Ureter (tissue), 1 donor: ENCODE data around the gene PBX4. TPM values are rescaled to one million over a fixed set of nuclear protein-coding genes. Genes with fewer than 3 reads are reported as not detected.

Experiments
- DNase-seq: peaks from one replicate; pipeline ENCODE4 v3.0.0-alpha.2; 2020; ENCODE audit warnings: low spot score
- total RNA-seq: library from RNA; stranded (reverse); gene quantifications from one replicate; pipeline ENCODE4 v1.2.4, GENCODE V29; 2023
- donor health status: DM: yes; HTN: yes; CAD: no.

Gene PBX4
- total RNA-seq, 1 donor from 2014 or later = 12.7 TPM

DNA sequence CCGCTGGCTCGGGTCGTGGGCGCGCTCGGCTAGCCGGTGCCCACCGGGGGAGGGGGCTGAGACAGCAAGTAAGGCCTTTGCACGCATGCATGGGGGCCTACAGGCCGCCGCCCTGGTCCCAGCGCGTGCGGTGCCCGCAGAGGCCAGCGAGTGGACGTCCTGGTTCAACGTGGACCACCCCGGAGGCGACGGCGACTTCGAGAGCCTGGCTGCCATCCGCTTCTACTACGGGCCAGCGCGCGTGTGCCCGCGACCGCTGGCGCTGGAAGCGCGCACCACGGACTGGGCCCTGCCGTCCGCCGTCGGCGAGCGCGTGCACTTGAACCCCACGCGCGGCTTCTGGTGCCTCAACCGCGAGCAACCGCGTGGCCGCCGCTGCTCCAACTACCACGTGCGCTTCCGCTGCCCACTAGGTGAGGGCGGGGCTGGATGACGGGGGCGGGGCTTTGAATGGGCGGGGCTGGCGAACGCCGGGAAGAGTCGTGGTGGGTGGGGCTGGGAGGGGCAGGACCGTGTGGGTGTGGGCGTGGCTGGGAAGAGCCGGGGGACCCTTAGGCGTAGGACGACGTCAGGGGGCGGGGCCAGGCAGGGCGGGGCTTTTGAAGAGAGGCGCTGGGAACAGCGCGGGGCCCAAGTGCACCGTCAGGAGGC, 78.3 kb downstream of the PBX4 start:
- DNase-seq = no peak

DNA sequence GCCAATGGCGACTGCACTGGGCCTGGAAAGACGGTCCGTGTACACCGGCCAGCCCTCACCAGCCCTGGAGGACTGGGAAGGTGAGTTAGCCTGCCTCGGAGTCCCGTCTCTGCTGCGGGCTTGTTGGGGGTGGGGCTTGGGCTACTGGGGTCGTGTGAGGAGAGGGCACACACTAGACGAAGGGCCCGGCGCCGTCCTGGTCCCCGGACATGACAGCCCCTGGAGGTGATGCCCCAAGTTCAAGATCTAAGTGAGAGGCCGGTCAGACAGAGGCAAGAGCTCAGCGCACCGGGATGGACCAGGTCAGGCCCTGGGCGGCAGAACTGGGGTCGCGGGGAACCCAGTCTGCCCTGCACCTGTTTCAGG, 78.8 kb downstream of the PBX4 start:
- DNase-seq = no peak

GRCh38 chr19:19538785-19539166, 79.7 kb downstream of the PBX4 start:
- DNase-seq = no peak

DNA sequence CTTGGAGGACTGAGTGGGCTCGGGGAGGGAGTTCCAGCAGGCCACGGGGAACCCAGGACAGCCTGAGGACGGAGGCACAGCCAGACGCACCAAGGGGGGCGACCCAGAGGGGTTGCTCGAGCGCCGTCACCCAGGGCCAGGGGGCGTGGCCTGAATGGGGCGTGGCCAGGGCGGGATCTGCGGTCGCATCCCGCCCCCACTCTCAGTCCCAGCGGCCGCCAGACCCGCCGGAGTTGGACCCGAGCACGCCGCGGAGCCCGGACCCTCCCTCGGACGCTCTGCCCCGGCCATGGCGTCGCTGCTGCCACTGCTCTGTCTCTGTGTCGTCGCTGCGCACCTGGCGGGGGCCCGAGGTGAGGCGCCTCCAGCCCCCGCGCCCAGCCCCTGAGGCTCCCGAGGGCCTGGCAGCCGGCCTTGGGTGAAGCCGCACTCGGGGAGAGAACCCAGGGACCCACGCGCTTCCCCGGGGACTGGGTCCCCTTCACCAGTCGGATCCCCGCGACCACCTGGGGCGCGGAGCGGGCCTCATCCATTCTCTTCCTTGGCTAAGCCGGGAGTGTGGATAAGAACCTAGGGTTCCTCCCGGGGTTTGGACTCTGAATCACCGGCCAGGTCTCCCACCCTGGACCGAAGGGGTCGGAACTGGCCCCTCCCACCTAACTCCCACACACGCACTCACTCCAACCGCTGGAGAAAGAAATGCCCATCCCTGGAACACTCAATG, 80.3 kb downstream of the PBX4 start, which contains the start of gene CILP2:
TSS of gene CILP2 (plus strand) at position 205 of the 724 bp plus-strand sequence. CDS start at position 290, 85 bp downstream.
- DNase-seq = no peak

- no peak for DNase-seq
Measured at GRCh38 chr19:19537075-19538048, 81.1 kb downstream of the PBX4 start.

DNA sequence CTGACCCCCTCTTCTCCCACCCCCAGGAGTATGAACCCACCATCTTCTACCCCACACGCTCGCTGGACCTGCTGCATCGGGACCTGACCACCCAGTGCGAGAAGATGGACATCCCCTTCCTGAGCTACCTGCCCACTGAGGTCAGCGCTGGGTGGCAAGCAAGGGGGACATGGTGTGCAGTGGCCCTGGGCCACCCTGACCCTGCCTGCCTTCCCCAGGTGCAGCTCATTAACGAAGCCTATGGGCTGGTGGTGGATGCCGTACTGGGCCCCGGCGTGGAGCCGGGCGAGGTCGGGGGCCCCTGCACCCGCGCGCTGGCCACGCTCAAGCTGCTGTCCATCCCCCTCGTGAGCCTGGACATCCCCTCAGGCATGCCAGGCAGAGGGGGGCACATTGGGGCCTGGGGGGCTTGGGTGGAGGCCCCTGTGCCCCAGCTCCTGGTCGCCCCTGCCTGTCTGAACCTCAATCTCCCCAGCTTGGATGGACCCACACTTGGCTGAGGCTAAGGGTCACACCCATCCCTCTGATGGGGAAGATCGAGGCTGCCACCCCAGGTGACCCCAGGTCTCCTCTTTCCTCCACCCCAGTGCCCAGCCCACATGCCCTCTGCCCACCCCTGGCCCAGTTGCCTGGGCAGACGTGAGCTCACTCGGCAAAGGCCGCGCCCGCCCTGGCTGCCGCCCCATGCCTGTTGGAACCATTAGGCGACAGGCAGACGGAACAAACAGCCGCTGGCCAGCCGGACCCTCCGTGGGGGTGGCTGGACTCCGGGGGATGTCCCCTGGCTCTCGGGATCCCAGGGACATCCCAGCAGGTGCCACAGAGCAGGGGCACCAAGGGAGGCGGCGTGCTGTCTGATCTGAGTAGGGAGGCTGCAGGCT, 82.9 kb downstream of the PBX4 start:
- no peak for DNase-seq

- DNase-seq = no peak
Measured at GRCh38 chr19:19534556-19535265, 83.8 kb downstream of the PBX4 start.

GRCh38 chr19:19533841-19534240, 84.6 kb downstream of the PBX4 start:
- no peak for DNase-seq

DNA sequence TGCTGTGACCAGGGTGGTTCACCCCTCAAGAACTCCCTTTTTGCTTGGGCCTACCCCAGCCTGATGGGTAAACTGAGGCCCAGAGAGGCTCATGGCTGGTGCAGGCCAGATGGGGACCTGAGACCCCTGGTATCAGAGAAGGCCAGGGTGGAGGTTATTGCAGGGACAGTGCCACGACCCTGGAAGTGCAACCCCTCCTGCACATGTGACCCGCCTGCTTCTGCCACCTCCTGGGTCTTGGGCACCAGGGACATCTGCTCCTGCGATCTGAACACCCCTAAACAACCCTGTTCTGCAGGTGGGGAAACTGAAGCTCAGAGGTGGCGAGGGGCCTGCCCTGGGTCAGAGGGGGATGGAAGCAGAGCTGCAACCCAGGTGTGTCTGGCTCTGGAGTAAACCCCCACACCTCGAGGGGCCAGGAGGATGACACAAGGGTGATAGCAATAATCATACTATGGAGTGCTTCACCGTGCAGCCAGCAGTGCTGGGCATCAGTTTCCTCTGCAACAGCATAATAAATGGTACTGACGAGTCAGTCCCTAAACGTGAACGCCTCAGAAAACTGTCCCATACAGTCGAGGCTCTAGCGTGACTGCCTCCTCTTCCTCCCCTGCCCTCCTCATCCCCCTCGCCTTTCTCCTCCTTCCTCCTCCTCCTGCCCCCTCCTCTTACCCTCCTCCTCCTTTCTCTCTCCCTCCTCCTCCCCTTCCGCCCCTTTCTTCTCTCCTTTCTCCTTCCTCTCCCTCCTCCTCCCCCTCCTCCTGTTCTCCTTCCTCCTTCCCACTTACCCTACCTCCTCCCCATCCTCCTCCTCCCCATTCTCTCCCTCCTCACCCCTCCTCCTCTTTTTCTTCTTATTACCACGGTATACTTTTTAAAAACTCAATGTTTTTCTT, 85.4 kb downstream of the PBX4 start:
- DNase-seq = no peak

- peak; percentile 86 for DNase-seq
Measured at GRCh38 chr19:19531951-19532805, 86.3 kb downstream of the PBX4 start.

- DNase-seq = no peak
Measured at GRCh38 chr19:19530889-19531288, 87.6 kb downstream of the PBX4 start.

DNA sequence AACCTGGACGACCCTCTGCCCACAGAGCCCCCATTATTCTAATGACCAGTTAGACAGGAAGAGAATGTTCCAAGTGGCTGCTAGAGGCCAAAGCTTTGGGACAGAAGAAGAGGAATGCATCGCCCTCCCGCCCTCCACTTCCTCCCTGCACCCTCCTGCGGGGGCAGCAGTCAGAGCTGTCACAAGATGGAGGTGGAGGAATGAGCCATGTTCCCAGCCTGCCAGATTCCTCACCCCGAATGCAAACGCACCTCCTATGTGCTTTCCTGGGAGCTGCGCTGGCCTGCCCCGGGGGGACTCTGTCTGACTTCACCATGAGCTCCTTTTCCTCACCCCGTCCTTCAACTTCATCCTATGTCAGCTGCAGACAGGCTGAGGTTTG, 88.1 kb downstream of the PBX4 start:
- no peak for DNase-seq

DNA sequence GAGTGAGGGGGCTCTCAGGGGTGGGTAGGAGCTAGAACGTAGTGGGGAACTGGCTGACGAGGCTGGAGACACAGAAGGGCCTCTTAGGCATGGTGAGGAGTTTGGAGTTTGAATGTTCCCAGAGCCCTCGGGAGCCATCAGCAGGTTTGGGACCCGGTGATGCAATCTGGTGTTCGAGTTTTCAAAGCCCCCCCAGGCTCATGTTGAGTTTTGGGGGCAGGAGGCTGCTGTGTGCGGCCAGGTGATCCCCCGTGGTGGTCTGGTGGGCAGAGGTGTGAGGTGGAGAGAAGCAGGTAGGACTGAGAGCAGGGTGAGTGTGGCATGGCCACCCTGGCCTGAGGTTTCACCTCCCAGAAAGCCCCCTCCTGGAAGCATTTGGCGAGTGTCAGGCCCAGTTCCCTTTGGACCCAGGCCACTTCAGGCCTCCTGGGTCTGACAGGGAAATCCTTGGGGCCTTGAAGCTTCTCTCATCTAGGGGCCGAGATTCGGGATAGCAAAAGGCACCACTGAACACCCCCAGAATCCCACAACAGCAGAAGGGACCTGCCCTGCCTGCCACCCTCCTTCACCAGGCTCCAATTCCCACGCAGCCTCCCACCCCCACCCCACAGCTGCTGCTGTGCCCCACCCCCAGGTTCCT, 88.6 kb downstream of the PBX4 start:
- DNase-seq = no peak

- DNase-seq = no peak
Measured at GRCh38 chr19:19528721-19529490, 89.6 kb downstream of the PBX4 start, which contains the start of gene YJEFN3. Gene YJEFN3, plus strand, starts transcription at chr19:19528911. Its CDS starts 22 bp downstream, at chr19:19528933.

DNA sequence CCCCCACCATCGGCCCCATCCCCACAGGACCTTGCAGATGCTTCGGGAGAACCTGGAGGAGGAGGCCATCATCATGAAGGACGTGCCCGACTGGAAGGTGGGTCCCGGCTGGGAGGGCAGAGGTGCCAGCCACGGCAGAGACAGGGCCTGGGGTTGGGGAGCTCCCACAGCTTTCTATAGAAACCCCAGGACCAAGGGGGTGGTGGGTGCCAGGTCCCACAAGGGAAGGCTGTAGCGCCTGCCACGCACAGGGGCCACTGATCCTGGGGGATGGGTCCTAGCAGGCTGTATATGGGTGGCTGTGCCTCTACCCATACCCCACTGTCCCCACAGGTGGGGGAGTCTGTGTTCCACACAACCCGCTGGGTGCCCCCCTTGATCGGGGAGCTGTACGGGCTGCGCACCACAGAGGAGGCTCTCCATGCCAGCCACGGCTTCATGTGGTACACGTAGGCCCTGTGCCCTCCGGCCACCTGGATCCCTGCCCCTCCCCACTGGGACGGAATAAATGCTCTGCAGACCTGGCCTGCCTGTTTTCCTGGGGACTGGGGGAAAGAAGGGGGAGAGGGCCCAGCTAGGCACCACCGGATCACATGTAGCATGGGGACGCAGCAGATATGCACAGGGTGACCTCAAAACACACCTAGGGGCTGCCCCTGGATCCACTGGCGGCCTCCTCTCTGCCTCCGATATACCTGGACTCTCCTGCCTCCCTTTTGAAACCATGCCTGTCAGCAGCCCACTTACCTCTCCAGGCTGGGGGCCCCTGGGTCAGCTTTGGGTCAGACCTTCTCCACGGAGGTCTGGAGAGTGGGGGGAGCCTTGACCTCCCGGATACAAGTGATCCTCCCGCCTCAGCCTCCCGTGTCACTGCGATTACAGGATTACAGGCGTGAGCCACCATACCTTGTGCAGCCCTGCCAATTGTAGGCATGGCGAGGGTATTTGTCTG, 90.5 kb downstream of the PBX4 start:
- no peak for DNase-seq

GRCh38 chr19:19527371-19527656, 91.2 kb downstream of the PBX4 start:
- DNase-seq = no peak
